T-helper 17 cell (primary cell): ENCODE measurements around the gene ASB5. TPM values are rescaled to one million over a fixed set of nuclear protein-coding genes. Genes with fewer than 3 reads are reported as not detected.
"Not testable (repeated sequence)": the region's sequence is repeated elsewhere in the genome, so short reads cannot be mapped to it uniquely, and the experiment has no call there.

Experiments used
- ATAC-seq: fragments of 150-1000 bp; cut with Tn5 transposase; 2 replicates; pipeline ENCODE4 v1.10.0; 2021; ENCODE audit warnings: mild to moderate bottlenecking, moderate library complexity
- DNase-seq, 3 donors: peaks; one replicate each; pipeline versions ENCODE4 v3.0.0 to v3.0.0-alpha.2; 2020 to 2021
- H3K9me3 ChIP-seq: one replicate; pipeline ENCODE4 v1.7.0; 2013; ENCODE audit warnings: low read length, mild to moderate bottlenecking; ENCODE audit not compliant: control insufficient read depth, poor library complexity, severe bottlenecking
- H3K27ac Mint-ChIP-seq: one replicate; pipeline ENCODE4 v1.8.0; 2022; ENCODE audit warnings: mild to moderate bottlenecking, moderate library complexity, mixed read lengths
- H3K27me3 Mint-ChIP-seq: one replicate; pipeline ENCODE4 v1.8.0; 2022; ENCODE audit warnings: mixed read lengths
- H3K36me3 Mint-ChIP-seq: one replicate; pipeline ENCODE4 v1.8.0; 2022; ENCODE audit warnings: low read depth, mixed read lengths
- H3K4me1 Mint-ChIP-seq: one replicate; pipeline ENCODE4 v1.8.0; 2022; ENCODE audit warnings: mild to moderate bottlenecking, mixed read lengths
- H3K4me3 Mint-ChIP-seq: one replicate; pipeline ENCODE4 v1.8.0; 2022; ENCODE audit warnings: mild to moderate bottlenecking, moderate library complexity, mixed read lengths
- total RNA-seq, 4 donors: library from RNA in 2 of 4; stranded (reverse) in 2 of 4; gene quantifications; one replicate each; pipeline ENCODE4 v1.2.3 and lab custom pipeline; 2022 to 2026

Gene ASB5
- total RNA-seq, 2 donors from 2014 or later, result not detected

DNA sequence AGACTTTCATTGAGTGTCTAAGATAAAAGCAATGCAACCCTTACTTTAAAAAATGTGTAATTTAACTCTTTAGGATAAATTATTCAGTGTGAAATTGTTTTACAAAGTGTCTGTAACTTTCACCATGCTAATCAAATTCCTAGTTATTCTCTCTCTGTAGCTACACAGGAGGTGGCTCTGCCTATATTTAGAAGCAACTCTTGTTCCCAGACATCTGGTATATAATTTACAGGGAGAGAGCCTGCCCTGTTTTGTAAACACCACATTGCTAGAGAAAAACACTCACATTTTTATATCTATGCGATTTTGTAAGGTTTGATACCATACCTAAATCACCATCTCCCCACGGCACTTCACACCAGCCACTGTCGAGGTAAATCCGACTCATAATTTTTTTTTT lies 38.2 kb downstream of the ASB5 start:
- Mint-ChIP-seq H3K27me3 (peaks cover 44% of the 10 kb centered on the region), H3K27ac (no peak overlapping the region), H3K4me3 (no peak overlapping the region), H3K36me3 (peaks cover 3% of the 10 kb centered on the region), H3K4me1 (no peaks in the 10 kb centered on the region)
- no peak for ATAC-seq
- DNase-seq, result no peak
- no peaks in the 10 kb centered on the region for H3K9me3 ChIP-seq

DNA sequence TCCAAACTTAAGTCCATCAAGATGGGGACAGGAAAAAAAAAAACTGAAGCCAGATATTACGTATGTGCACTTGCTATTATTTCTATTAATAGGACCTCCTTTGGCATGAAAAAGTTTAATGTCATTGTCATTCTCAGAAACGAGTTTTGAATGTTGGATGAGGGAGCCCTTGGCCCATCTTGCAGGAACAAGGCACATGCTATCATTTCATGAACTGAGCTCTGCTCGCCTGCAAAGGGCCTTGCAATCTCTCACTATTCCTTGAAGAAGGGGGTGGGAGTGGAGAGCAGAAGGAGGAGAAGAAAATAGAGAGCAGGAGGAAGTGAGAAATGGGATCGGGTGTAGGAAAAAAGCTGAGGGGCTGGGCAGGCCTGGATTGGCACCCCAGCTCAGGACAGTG lies 39.4 kb downstream of the ASB5 start:
- Mint-ChIP-seq H3K4me1 (no peaks in the 10 kb centered on the region), H3K27ac (no peak overlapping the region), H3K4me3 (no peak overlapping the region), H3K36me3 (peaks cover 3% of the 10 kb centered on the region), H3K27me3 (peaks cover 47% of the 10 kb centered on the region)
- ATAC-seq (no peak), DNase-seq (no peak)
- H3K9me3 ChIP-seq, result no peaks in the 10 kb centered on the region

DNA sequence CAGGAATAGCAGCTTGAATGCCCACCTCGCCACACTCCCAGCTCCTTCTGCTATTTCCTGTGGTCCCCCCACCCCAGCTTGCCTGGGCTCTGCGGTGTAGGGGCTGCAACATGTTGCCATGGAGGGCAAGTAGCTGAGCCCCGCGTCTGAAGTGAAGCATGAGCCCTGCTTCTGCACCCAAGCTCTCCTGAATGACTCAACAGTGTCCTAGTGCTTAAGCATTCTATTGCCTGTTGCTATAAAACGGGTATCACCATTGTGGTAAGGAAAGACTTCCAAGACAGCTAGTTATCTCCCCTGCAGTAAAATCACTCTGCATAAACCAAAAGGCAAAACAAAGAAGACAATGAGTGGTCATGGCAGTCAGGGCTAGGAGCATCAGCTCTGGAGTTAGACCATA lies 42.3 kb downstream of the ASB5 start:
- H3K4me3 Mint-ChIP-seq, result no peak overlapping the region
- no peak overlapping the region for H3K27ac Mint-ChIP-seq
- H3K27me3 Mint-ChIP-seq, result peaks cover 33% of the 10 kb centered on the region
- ATAC-seq (no peak), DNase-seq (no peak)
- H3K36me3 Mint-ChIP-seq, result no peaks in the 10 kb centered on the region
- H3K4me1 Mint-ChIP-seq, result no peaks in the 10 kb centered on the region
- H3K9me3 ChIP-seq, result no peaks in the 10 kb centered on the region

DNA sequence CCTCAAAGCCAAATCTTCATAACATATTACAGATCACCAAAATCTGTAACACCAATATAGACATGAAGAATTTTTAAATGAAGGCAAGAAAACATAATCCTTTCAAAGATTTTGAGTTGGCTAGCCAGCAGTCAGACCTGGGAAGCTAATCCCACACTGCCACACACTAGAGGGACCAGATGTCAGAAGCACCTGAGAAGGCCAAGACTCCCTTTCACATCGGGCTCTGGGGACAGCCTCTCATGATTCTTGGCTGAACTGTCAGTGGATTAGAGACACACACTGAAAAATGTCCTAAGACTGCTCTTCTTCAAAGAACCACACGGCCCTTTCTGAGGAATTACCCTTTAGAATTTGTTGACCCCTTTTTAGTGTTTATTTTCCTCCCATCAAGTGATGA lies 45.5 kb downstream of the ASB5 start:
- peaks cover 46% of the 10 kb centered on the region for H3K27me3 Mint-ChIP-seq

DNA sequence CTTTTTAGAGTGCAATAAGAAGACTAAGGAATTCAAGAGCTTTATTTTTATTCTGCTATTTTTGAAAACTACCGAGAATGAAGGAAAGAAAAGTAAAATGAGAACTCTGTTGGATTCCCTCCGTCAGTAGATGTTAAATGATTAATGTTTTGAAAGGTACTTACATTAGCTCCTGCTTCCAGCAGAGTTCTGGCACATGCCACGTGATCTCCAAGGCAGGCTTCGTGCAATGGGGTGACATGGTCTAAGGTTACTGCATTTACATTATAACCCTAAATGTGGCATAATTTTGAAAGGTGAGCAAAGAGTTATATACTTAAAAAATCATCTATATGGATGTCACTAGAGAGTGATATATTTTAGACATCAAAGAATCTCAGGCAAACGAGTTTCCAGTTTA lies 46.9 kb downstream of the ASB5 start:
- no peaks in the 10 kb centered on the region for H3K36me3 Mint-ChIP-seq
- H3K4me3 Mint-ChIP-seq, result no peak overlapping the region
- no peaks in the 10 kb centered on the region for H3K9me3 ChIP-seq
- H3K4me1 Mint-ChIP-seq, result no peaks in the 10 kb centered on the region
- H3K27ac Mint-ChIP-seq, result no peak overlapping the region
- peaks cover 38% of the 10 kb centered on the region for H3K27me3 Mint-ChIP-seq
- ATAC-seq, result no peak
- no peak for DNase-seq

More for the DNA sequence above, 45.5 kb downstream of the ASB5 start:
- no peak overlapping the region for H3K27ac Mint-ChIP-seq
- no peaks in the 10 kb centered on the region for H3K36me3 Mint-ChIP-seq
- H3K9me3 ChIP-seq, result no peaks in the 10 kb centered on the region
- H3K4me1 Mint-ChIP-seq, result no peaks in the 10 kb centered on the region
- H3K4me3 Mint-ChIP-seq, result no peak overlapping the region
- DNase-seq (no peak), ATAC-seq (no peak)

DNA sequence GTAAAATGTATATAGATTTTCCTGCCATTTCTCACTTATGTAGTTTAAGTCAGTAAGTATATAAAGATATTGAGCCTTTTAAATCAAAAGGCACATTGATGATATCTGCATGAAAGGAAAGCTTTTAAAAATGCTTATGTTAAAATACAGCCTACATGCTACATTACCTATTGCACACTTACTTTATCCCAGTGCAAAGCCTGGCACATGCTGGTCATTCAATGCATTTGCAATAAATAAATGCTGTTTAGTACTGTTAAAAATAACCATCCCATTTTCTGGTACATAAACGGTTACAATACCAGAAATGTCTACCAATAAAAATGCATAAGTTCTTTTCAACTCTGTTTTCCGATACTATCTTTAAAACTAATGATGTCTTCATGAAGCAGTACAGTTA lies 51.5 kb downstream of the ASB5 start:
- no peak for ATAC-seq
- Mint-ChIP-seq H3K27ac (no peak overlapping the region), H3K36me3 (no peaks in the 10 kb centered on the region), H3K27me3 (peaks cover 20% of the 10 kb centered on the region), H3K4me3 (no peak overlapping the region), H3K4me1 (no peaks in the 10 kb centered on the region)
- no peak for DNase-seq
- no peaks in the 10 kb centered on the region for H3K9me3 ChIP-seq

DNA sequence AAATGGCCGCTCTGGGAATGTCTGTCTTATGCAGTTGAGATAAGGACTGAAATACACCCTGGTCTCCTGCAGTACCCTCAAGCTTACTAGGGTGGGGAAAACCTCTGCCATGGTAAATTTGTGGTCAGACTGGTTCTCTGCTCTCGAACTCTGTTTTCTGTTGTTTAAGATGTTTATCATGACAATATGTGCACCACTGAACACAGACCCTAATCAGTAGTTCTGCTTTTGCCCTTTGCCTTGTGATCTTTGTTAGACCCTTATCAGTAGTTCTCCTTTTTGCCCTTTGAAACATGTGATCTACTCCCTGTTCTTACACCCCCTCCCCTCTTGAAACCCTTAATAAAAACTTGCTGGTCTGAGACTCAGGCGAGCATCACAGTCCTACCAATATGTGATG lies 56.7 kb downstream of the ASB5 start:
- H3K27me3 Mint-ChIP-seq, result peaks cover 28% of the 10 kb centered on the region
- H3K36me3 Mint-ChIP-seq, H3K27ac Mint-ChIP-seq, H3K4me3 Mint-ChIP-seq, H3K4me1 Mint-ChIP-seq, DNase-seq, H3K9me3 ChIP-seq, ATAC-seq: not testable (repeated sequence)

DNA sequence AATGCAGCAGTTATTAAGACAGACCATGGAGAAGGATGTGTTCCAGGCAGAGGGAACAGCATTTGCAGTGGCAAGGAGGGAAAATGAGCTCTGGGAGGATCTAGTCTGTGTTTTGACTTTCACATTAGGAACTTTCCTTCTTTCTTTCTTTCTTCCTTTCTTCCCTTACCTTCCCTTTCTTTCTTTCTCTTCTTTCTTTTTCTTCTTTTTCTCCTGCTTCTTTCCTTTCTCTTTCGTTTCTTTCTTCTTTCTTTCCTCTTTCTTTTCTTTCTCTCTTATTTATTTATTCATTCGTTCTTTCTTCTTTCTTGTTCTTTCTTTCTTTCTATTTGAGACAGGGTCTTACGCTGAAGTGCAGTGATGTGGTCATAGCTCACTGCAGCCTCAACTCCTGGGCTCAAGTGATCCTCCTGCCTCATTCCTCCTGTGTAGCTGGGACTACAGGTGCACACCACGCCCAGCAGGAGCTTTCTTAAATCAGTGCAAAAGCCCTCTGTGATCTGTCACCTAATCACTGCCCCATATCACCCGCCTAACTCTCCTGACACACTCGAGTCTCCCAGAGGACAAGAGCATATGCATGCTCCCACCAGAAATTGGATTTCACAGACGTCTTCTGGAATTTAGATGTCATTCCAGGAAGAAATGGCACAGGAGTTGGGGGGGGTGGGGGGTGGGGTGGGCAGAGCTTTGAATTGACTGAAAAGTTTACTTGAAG lies 58.3 kb downstream of the ASB5 start:
- peaks cover 44% of the 10 kb centered on the region for H3K27me3 Mint-ChIP-seq
- H3K27ac Mint-ChIP-seq, result no peak overlapping the region
- DNase-seq (no peak), ATAC-seq (no peak)
- H3K36me3 Mint-ChIP-seq, result no peaks in the 10 kb centered on the region
- no peak overlapping the region for H3K4me3 Mint-ChIP-seq
- no peaks in the 10 kb centered on the region for H3K9me3 ChIP-seq
- H3K4me1 Mint-ChIP-seq, result peaks cover 3% of the 10 kb centered on the region

DNA sequence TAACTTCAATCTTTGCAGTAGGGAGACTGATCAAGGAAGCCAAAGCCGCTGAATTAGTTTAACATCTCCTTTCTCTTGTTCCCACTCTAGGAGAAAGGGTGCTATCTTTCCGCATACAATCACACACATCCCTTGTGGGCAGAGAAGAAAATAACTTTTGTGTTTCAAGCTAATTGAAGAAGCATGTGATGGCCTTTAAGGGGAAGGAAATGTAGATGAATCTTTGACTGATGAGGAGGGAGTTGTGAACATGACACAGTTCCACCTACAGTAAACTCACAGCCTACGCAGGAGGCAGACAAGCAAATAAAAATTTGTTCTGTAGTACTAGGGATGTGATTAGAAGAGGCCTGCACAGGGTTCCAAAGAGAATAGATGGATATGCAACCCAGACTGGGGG lies 58.9 kb downstream of the ASB5 start:
- H3K27ac Mint-ChIP-seq, result no peak overlapping the region
- ATAC-seq (no peak), DNase-seq (no peak)
- no peak overlapping the region for H3K4me3 Mint-ChIP-seq
- peaks cover 3% of the 10 kb centered on the region for H3K4me1 Mint-ChIP-seq
- H3K9me3 ChIP-seq, result no peaks in the 10 kb centered on the region
- H3K36me3 Mint-ChIP-seq, result no peaks in the 10 kb centered on the region
- H3K27me3 Mint-ChIP-seq, result peaks cover 51% of the 10 kb centered on the region

DNA sequence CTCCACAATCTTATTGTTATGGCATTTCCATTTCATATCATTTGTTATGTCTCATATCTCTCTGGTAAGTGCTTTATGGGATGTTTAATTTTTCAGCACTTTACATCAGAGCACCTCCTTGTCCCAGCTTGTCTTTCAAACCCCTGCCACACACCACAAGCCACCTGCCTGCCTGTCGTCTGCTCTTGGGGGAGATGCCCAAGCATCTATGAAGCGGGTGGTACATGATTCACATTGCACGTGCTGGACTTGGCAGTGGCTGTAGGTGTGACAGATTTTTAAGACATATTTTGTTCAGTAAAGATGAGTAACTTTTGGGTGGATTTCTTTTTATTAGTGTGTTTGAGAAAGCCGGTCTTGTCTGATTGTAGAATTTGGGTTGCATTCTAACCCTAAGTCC lies 59.5 kb downstream of the ASB5 start:
- ATAC-seq, result no peak
- no peaks in the 10 kb centered on the region for H3K9me3 ChIP-seq
- Mint-ChIP-seq H3K4me3 (no peak overlapping the region), H3K27ac (no peak overlapping the region), H3K4me1 (peaks cover 3% of the 10 kb centered on the region), H3K36me3 (no peaks in the 10 kb centered on the region), H3K27me3 (peaks cover 53% of the 10 kb centered on the region)
- DNase-seq, result no peak

DNA sequence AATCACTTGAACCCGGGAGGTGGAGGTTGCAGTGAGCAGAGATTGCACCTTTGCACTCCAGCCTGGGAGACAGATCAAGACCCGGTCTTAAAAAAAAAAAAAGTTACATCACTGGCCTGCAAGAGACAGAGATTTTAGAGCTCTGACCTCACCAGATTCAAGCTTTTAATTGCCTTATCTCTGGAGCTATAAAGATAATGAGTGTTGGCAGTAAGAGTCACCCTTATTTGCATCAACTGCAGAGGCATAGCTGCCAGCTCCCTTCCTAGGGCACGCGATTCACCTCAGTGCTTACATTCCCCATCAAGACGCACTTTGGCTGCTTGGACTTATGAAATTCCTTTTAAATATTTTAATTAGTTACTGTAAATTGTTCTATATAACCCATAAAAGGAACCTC lies 61.2 kb downstream of the ASB5 start:
- no peaks in the 10 kb centered on the region for H3K9me3 ChIP-seq

DNA sequence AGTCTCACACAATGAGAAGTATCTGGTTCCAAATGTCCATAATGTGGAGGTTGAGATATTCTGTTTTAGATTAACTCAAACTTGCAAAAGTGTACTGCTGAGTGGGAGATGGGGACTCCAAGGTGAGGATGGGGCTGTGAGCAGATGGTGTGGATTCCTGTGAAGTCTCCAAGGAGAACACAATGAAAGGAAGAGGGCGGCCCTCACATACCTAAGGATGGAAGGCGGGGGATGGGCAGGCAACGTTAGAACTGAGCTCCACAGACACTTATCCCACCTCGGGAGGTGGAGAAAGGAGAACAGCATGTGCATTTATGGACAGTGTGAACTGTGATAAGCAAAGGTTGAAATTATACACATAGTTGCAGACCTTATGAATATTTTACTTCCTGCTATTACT lies 63.7 kb downstream of the ASB5 start:
- Mint-ChIP-seq H3K4me3 (no peak overlapping the region), H3K4me1 (no peaks in the 10 kb centered on the region), H3K27me3 (peaks cover 57% of the 10 kb centered on the region)

More for the DNA sequence above, 61.2 kb downstream of the ASB5 start:
- Mint-ChIP-seq H3K4me1 (peaks cover 3% of the 10 kb centered on the region), H3K27ac (no peak overlapping the region), H3K27me3 (peaks cover 61% of the 10 kb centered on the region), H3K4me3 (no peak overlapping the region), H3K36me3 (no peaks in the 10 kb centered on the region)
- no peak for DNase-seq
- ATAC-seq, result no peak

DNA sequence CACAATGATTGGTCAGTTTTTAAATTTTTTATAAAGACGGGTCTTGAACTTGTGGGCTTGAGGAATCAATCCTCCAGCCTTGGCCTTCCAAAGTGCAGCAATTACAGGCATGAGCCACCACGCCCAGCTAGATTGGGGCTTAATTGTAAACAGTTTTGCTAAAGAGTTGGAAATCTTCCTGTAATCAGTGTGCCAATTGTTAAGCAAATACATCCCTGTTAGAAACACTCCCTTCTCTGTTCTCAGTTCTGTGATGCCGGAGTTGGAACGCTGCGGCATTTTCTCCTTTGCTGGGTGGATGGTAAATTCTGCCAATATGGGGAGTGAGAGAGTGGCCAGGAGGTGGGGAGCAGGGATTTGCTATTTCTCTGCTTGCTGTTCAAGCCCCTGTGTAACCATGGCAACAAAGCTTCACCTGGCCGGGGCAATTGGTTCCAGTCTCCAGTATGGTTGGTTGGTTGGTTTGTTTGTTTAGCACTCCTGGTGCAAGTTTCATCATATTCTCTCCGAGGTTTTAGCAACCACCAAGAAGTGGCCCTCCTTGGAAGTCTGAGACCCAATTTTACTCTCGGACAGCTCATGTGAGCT lies 70.6 kb downstream of the ASB5 start:
- DNase-seq, result no peak
- Mint-ChIP-seq H3K27me3 (peaks cover 15% of the 10 kb centered on the region), H3K36me3 (no peaks in the 10 kb centered on the region), H3K4me1 (peaks cover 8% of the 10 kb centered on the region), H3K27ac (no peak overlapping the region), H3K4me3 (no peak overlapping the region)
- H3K9me3 ChIP-seq, result no peaks in the 10 kb centered on the region
- ATAC-seq, result no peak

More for the DNA sequence above, 63.7 kb downstream of the ASB5 start:
- DNase-seq (no peak), ATAC-seq (no peak)
- H3K27ac Mint-ChIP-seq, result no peak overlapping the region
- no peaks in the 10 kb centered on the region for H3K9me3 ChIP-seq
- no peaks in the 10 kb centered on the region for H3K36me3 Mint-ChIP-seq
